Measurements from ENCODE around the gene KLK14.
A peak's percentile ranks its signal among the peaks of the same experiment; 100 is the strongest.

Gene KLK14

DNA sequence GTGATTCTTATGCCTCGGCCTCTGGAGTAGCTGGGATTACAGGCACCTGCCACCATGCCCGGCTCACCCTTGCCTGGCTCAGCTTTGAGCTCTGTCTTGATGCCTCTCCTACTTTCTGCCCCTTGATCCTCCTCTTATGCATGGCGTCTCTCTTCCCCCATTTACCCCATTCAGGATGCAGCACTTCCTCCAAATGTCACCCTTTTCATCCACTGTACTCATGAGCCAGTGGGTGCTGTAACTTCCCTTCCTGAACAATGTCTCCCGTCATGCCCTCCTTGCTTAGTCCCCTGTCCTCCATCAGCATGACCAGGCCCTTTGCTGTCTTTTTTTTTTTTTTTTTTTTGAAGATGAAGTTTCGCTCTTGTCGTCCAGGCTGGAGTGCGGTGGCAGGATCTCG, 38.6 kb upstream of the KLK14 start:
- H3K4me3 ChIP-seq (ENCODE audit: low read depth, low read length) = no peak overlapping the region
- DNase-seq (ENCODE audit: low read depth) = no peak
- TF ChIP-seq, protein P1, sequence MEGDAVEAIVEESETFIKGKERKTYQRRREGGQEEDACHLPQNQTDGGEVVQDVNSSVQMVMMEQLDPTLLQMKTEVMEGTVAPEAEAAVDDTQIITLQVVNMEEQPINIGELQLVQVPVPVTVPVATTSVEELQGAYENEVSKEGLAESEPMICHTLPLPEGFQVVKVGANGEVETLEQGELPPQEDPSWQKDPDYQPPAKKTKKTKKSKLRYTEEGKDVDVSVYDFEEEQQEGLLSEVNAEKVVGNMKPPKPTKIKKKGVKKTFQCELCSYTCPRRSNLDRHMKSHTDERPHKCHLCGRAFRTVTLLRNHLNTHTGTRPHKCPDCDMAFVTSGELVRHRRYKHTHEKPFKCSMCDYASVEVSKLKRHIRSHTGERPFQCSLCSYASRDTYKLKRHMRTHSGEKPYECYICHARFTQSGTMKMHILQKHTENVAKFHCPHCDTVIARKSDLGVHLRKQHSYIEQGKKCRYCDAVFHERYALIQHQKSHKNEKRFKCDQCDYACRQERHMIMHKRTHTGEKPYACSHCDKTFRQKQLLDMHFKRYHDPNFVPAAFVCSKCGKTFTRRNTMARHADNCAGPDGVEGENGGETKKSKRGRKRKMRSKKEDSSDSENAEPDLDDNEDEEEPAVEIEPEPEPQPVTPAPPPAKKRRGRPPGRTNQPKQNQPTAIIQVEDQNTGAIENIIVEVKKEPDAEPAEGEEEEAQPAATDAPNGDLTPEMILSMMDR (IDR thresholded peaks at IDR 0.05; ENCODE audit: control insufficient read depth, extremely low read depth, insufficient read depth) = no peak

DNA sequence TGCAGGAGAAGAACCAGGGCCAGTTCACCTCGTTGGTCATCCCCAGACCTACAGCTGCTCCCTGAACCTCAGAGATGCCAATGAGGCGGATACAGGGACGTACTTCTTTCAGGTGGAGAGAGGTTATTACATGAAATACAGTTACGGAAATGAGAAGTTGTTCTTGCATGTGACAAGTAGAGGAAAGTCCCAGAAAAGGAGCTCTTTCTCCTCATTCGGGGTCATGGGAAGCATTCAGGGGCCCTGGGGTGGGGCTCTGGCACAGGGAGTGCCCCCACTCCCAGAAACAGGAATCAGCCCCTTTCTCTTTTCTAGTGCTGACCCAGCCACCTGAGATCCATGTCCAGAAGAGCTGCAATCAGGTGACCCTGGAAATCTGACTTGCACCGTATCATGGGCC, 37.5 kb upstream of the KLK14 start:
- H3K4me3 ChIP-seq (ENCODE audit: low read depth, low read length) = no peak overlapping the region
- DNase-seq (ENCODE audit: low read depth) = no peak
- TF ChIP-seq, protein P1 (IDR thresholded peaks at IDR 0.05; ENCODE audit: control insufficient read depth, extremely low read depth, insufficient read depth) = no peak

DNA sequence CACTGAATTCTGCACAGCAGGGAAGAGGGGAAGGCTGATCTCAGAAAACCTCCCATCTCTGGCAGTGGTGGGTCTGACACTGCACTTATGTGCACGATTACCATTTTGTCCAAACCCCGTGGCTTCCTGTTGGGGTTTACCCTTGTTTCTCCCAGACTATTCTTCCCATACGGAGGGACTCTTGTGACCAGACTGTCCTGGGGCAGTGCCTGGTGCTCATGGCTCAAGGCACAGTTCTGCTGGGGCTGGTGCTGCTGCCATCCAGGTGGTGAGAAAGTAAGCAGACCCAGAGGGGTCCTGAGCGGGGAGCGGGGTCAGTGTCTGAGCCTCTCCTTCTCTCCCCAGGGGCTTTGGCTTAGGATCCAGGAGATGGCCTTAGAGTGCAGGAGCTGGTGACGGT, 36.9 kb upstream of the KLK14 start:
- H3K4me3 ChIP-seq (ENCODE audit: low read depth, low read length) = no peak overlapping the region
- TF ChIP-seq, protein P1 (IDR thresholded peaks at IDR 0.05; ENCODE audit: control insufficient read depth, extremely low read depth, insufficient read depth) = no peak
- DNase-seq (ENCODE audit: low read depth) = no peak

DNA sequence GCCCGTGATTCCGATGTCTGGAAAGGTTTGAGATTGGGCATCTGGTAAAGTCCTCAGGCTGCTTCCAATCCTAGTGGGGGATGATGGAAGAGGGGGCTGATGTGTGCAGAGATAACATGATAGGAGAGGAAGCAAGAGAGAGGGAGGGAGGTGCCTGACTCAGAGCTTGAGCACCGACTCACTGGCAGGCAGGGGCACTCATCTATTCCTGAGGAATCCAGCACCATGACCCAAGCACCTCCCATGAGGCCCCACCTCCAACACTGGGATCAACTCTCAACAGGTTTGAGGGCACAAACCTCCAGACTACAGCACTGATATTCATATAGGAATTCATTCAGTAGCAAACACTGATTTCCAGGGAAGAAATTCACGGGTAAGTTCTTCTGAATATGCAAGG, 36.4 kb upstream of the KLK14 start:
- DNase-seq (ENCODE audit: low read depth) = no peak
- TF ChIP-seq, protein P1 (IDR thresholded peaks at IDR 0.05; ENCODE audit: control insufficient read depth, extremely low read depth, insufficient read depth) = no peak

DNA sequence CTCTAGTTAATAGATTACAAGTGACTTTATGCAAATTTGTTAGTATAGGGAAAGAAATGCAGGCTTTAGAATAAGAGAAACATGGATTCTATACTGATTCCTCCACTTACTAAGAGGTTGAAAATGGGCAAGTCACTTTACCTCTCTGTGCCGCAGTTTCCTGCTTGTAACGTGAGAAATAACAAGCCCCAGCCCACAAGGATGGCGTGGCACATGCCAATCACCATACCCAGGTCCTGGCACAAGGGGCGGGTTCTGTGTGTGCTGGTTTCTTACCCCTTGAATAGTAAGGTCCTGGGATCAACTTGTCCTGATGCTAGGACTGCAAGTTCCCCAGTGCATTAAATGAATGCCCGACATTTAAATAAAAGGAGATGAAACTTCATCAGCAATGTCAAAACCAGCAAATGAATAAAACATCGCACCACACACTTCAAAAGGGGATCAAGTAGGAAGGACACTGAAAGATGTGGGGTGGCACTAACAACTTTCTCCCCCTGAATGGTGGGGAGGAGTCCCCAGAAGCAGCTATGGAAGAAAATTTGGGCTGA, 34.1 kb upstream of the KLK14 start:
- no peak for DNase-seq (ENCODE audit: low read depth)
- TF ChIP-seq, protein P1 (IDR thresholded peaks at IDR 0.05; ENCODE audit: control insufficient read depth, extremely low read depth, insufficient read depth) = no peak
- H3K4me3 ChIP-seq (ENCODE audit: low read depth, low read length) = no peak overlapping the region

More for the DNA sequence above, 36.4 kb upstream of the KLK14 start:
- no peak overlapping the region for H3K4me3 ChIP-seq (ENCODE audit: low read depth, low read length)

DNA sequence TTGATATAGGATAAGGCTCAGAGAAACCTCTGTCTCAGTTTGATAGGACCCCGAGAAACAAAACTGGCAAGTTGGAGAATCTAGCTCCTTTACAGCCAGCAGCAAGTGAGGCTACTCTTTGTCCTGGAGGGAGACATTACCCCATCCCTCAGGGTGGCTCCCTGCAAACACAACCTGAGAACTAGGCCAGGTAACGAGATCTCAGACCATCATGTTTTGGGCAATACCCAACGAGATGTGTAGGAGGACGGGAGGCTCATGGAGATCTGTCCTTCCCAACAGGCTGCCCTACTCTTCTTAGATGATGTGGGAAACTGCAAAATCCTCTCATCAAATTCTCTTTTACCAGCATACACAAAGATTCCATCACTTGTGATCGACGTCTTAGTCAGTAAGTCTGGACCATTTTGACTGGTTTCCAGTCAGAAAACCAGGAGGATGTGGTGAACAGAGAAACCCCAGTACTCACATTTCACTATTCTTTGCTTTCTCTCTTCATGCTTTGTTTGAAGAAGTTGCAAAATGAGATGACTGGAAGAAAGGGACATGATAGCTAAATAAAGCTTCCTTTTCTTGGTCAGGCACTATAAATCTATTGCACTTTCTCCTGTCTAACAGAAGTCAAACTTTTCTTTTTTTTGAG, 31.5 kb upstream of the KLK14 start:
- DNase-seq (ENCODE audit: low read depth) = no peak
- H3K4me3 ChIP-seq (ENCODE audit: low read depth, low read length) = no peak overlapping the region
- TF ChIP-seq, protein P1 (IDR thresholded peaks at IDR 0.05; ENCODE audit: control insufficient read depth, extremely low read depth, insufficient read depth) = no peak

DNA sequence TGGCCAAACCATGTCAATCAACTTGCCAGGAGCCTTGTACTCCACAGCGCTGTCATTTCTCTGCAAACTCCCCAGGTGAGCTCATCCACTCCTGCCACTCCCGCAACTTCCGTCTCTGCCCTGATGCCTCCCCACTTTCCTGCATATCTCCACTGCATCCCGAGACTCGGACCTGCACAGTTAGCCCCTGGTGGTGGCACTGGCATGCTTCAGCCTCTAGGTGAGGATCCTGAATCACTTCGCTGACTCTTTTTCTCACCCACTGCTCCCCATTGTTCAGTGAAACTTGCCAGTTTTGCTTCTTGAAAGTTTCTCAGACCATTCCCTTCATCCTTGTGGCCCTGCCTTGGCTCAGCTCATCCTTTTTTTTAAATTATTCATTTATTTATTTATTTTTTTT, 28.9 kb upstream of the KLK14 start:
- H3K4me3 ChIP-seq (ENCODE audit: low read depth, low read length) = no peak overlapping the region
- TF ChIP-seq, protein P1 (IDR thresholded peaks at IDR 0.05; ENCODE audit: control insufficient read depth, extremely low read depth, insufficient read depth) = 0 out of 2 replicates have a peak, but pooled peaks have one; percentile 5
- DNase-seq (ENCODE audit: low read depth) = no peak

Data from LNCaP clone FGC (cell line).